Activated T-cell treated with anti-CD3 and anti-CD28 coated beads for 1 hour (primary cell): ENCODE measurements around the gene ARMH3.
"Not testable (repeated sequence)": the region's sequence is repeated elsewhere in the genome, so short reads cannot be mapped to it uniquely, and the experiment has no call there.

Source experiments
- DNase-seq: peaks from one replicate; pipeline ENCODE4 v3.0.0-alpha.2; 2020; ENCODE audit warnings: low read depth

ARMH3 gene

GRCh38 chr10:102055647-102056419, at the start of gene ARMH3:
Gene ARMH3, minus strand, starts transcription at chr10:102056173. Its CDS starts 16,059 bp downstream, at chr10:102040114.
- peak; percentile 75 for DNase-seq

DNA sequence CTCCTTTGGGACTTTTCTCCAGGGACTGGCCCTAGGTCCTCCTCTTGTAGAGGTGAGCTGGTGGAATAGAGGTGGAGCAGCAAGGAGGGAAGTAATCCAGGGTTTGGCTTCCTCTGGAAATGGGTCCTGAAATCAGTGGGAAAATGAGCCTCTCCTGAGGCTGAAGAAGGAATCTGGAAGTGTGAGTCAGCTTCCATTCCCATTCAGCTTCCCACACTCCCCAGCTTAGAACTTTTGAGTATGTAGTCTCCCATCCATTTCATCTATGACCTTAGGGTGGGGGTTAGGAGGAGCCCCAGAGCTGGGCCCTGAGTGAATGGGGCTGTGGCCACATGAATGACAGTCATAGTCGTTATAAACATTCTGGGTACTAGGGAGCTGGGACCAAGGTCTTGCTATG, 46.4 kb upstream of the ARMH3 start:
- no peak for DNase-seq

- DNase-seq = no peak
These were observed 45.2 kb upstream of the ARMH3 start for GRCh38 chr10:102101152-102101551.

DNA sequence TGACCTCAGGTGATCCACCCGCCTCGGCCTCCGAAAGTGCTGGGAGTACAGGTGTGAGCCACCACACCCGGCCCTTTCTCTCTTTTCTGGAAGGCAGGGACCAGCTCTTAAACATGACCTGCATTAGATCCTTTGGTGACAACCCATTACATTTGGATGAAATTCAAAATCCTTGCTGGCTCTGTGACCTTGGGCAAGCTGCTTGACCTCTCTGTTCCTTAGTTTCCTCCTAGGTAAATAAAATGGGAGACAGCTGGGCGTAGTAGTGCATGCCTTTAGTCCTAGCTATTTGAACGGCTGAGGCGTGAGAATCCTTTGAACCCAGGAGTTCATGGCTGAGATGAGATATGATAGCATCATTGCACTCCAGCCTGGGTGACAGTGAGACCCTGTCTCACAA, 40.5 kb upstream of the ARMH3 start:
- DNase-seq = no peak

GRCh38 chr10:102090772-102091171, 34.8 kb upstream of the ARMH3 start:
- no peak for DNase-seq

- DNase-seq = no peak
These were observed 30.2 kb upstream of the ARMH3 start for GRCh38 chr10:102086196-102086595.

DNA sequence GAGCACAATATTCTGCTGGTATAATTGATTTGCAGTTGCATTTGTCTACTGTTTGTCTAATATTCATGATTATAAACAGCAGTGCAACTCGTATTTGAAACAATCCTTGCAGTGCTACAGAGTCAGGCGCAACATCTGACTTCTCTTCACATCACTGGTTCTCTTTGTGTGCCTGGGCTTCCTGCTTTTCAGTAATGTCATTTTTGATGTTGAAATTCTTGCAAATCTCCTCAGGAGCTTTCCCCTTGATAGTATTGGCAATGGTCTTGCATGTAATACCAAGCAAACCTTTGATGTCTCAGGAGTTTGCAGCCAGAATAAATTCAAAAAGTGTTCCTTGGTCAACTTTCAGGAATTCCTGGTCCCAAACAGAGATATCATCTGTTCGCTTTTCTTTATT, 29.4 kb upstream of the ARMH3 start:
- DNase-seq = no peak

- DNase-seq = no peak
These were observed 27.6 kb upstream of the ARMH3 start for GRCh38 chr10:102083541-102083940.

GRCh38 chr10:102072673-102073527, 16.9 kb upstream of the ARMH3 start:
- peak; percentile 73 for DNase-seq

DNA sequence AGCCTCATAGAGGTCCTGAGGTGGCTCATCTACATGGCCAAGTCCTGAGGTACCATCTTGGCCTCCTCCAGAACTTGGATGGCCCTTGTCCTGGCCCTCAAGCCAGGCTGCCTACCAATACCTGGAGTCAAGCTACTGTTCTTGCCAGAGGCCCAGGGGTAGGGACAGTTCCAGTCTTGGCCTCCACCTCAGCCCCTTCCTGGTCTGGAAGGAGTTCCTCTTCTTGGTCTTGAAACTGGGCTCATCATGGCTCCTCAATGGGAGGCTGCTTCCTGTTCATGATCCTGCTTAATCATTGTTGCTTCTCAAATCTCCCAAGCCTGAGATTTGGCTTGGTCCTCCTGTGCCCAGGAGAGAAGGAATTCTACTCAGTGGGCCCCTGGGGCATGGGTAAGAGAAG, 13.1 kb upstream of the ARMH3 start:
- no peak for DNase-seq

- DNase-seq = no peak
These were observed 12.2 kb upstream of the ARMH3 start for GRCh38 chr10:102068216-102068615.

GRCh38 chr10:102067091-102067916, 11.3 kb upstream of the ARMH3 start:
- no peak for DNase-seq

GRCh38 chr10:102066399-102067088, 10.6 kb upstream of the ARMH3 start:
- no peak for DNase-seq

- no peak for DNase-seq
These were observed 9.8 kb upstream of the ARMH3 start for GRCh38 chr10:102065561-102066398.

GRCh38 chr10:102064868-102065560, 9.0 kb upstream of the ARMH3 start, which contains the start of gene HPS6:
Gene HPS6, plus strand, starts transcription at chr10:102065349. Its CDS starts 126 bp downstream, at chr10:102065475.
- DNase-seq = peak; percentile 79

GRCh38 chr10:102064503-102064867, 8.5 kb upstream of the ARMH3 start:
- no peak for DNase-seq

GRCh38 chr10:102059987-102060386, 4.0 kb upstream of the ARMH3 start:
- DNase-seq = no peak

DNA sequence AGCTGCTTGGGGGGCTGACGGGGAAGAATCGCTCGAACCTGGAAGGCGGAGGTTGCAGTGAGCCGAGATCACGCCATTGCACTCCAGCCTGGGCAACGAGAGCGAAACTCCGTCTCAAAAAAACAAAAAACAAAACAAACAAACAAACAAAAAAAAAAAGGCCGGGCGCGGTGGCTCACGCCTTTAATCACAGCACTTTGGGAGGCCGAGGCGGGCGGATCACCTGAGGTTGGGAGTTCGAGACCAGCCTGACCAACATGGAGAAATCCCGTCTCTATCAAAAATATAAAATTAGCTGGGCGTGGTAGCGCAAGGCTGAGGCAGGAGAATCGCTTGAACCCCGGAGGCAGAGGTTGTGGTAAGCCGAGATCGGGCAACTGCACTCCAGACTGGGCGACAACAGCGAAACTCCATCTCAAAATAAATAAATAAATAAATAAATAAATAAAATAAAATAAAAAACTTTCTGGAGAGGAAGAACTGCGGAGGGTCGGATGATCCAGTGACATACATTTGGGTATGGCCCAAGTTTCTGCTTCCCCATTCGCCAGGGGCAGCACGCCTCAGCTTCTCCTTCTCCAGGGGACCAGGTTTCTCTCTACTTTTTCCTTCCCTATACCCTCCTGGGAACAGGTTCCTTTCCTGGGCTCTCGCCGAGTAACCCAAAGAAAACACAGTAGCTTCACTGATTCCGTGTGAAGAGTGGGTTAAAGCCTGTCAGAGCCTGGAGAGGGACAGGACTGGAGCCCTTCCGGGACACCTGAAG, 909 bp downstream of the ARMH3 start:
- not testable (repeated sequence) for DNase-seq

GRCh38 chr10:102046095-102046494, 9.9 kb downstream of the ARMH3 start:
- no peak for DNase-seq
